GM19438 (cell line): Measurements from ENCODE around the gene GPR50.

Source experiments
- ATAC-seq: cut with Tn5 transposase; IDR thresholded peaks from one replicate; pipeline ENCODE4 v1.9.1; 2021; ENCODE audit warnings: low read depth; ENCODE audit not compliant: unreplicated experiment

GPR50 gene

DNA sequence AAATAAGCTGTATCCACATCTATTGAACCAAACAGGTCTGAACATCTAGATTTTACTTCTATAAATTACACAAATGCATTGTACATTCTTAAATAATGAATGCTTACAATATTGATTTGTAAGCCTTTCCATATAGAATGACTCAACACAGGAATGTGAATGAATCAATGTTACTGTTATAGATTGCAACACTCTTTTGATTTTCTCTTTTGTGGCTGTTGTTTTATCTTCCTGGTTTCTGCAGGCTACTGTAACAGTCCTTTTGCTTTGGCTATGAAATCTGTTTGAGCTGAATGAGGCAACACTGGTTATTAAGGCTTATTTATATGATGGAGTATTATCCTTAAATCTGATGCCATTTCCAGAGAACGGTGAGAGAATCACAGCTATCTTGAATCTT lies 49.5 kb downstream of the GPR50 start:
- ATAC-seq: no peak

- no peak for ATAC-seq
These were observed 50.6 kb downstream of the GPR50 start for GRCh38 chrX:151226941-151227340.

DNA sequence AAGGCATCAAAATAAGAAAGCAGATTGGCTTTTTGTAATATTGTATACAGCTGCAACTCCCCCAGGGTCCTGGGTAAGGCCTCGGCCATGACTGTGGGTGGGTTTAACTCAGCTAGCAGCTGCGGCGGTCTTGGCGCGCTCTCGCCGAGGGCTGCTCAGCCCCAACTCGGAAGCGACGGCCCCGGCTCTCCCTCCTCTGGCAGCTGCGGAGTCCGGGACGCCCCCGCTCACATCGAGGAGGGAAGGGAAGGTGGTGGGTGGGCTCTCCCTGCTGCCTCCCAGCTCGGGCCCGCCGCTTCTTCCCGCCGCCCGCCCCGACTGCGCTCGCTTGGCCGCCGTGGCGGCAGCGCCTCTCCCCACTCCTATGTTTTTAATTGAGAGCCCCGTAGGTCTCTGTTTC lies 51.2 kb downstream of the GPR50 start:
- ATAC-seq: no peak

DNA sequence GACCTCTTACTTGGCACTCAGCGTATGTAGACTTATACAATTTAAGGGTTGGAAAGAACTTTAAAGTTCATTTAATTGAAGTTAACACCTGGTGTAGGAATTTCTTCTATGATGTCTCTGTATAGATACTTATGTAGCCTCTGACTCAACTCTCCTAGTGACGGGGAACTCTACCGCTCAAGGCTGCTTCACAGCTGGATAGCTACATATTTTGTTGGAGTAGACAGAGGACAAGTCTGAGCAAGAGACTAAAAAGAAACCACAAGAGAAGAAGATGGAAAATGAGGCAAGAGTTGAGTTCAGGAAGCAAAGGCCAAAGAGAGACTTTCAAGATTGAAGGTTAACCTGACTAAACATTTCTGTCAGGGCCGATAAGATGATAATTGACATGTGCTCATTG lies 52.6 kb downstream of the GPR50 start:
- ATAC-seq: no peak
